HG03175 (cell line): ENCODE measurements around the gene ADAMTS5.

Experiments
- ATAC-seq: cut with Tn5 transposase; IDR thresholded peaks from one replicate; pipeline ENCODE4 v1.9.1; 2021; ENCODE audit warnings: mild to moderate bottlenecking, moderate library complexity; ENCODE audit not compliant: unreplicated experiment

Gene ADAMTS5

DNA sequence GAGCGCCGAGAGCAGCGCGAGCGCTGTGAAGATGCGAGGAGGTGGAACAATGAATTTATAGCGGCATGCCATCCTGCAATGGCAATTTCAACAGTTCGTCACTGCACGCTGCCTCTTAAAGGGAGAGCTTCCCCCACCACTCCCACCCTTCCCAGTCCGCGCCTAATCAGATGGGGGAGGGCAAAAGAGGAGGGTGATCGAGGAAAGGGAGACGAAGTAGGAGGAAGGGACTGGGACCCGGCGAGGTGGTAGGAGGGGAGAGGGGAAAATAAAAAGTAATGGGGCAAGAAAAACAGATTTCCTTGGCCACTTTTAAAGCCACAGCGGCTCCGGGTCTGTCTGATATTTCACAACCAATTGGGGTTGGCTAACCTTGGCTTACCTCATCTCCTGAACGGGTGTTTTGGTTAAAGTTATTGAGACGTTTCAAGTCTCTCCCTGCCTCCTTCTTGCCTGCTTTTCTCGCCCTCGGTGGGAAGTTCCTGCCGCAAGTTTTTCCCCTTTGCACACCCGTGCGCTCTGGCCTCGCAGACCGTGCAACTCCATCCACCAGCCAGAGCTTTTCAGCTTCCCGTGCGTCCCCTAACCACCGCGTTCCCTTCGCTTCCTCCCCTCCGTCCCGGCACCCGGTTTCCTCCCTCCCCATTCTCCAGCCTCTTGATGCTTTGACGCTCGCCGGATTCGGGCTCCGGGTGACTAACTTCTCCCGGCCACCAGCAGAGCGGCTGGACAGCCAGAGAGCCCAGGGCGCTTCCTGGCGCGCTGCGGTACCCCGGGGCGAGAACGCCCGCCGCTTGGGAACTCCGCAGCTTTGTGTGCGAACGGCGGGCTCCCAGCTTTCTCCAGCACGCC is at the start of gene ADAMTS5:
Gene ADAMTS5 (minus strand): TSS at position 27 of the 852 bp plus-strand sequence. CDS start 697 bp downstream, outside the sequence.
- ATAC-seq: no peak

DNA sequence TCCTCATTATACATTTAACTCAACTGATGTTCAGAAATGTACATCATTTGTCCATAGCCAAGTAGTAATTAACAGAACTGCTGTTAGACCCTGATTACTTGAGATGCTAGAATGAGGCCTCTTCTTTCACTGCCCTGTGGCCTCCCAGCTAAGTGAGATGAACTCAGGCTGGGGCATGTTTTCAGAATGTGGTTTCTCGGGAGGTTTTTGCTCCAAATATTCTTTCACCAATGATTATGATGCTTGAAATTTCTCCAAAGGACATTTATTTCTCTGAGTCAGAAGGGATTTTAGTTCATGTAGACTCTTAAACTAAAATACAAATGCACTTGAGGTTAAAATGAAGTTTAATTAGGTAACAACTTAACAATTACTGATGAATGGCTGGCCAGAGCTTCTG is 34.6 kb upstream of the ADAMTS5 start:
- ATAC-seq: no peak

DNA sequence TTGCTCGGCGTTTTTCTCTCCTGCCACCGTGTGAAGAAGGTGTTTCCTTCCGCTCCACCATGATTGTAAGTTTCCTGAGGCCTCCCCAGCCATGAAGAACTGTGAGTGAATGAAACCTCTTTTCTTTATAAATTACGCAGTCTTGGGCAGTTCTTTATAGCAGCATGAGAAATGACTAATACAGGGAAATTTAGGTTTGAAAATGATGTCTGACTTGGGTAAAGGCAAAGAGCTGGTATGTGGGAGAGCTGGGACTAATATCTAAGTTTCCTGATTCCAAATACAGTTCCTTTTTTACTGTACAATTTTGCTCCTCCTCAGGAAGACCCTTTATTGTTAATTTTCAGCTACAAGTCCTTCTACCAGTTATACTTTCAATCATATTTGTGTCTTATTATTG is 16.7 kb upstream of the ADAMTS5 start:
- no peak for ATAC-seq

DNA sequence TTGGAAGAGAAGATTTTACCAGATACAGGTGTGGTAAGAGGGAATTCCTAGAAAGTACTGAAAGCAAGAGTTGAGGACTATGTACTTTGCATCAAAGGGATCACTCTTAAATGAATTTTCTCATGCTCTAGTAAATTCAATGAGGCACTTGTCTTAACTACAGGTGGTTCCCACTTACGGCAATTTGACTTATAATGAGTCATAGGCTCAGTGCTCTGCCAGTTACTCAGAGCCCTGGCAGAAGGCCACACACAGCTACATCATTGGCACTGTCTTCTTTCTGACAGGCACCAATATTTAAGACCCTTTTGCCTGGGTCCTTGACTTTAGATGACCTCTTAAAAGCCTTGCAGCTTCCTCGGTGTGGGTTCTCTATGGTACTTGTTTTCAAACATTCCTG is 15.9 kb upstream of the ADAMTS5 start:
- no peak for ATAC-seq

GRCh38 chr21:26977746-26978145 is 10.9 kb upstream of the ADAMTS5 start:
- no peak for ATAC-seq

GRCh38 chr21:26973226-26973625 is 6.3 kb upstream of the ADAMTS5 start:
- ATAC-seq: no peak

DNA sequence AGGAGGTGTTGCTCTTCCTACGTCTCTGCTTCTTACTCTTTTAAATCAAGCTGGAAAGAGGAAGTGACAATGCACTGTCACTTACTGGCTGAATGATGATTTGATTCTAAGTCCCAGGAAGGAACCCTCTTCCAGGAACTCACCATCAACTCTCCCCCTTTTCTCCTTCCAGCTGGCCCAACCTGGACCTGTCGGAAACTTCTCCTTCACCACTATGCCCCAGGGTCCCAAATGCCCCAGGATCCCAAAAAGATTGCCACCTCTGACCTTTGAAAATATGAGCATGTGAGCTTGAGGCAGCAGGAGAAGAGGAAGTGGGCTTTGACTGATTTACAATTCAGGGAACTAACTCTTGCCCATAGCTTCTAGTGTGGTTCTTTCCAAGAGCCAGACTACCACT is 5.3 kb upstream of the ADAMTS5 start:
- ATAC-seq: no peak

GRCh38 chr21:26969971-26970725 is 3.3 kb upstream of the ADAMTS5 start:
- no peak for ATAC-seq

DNA sequence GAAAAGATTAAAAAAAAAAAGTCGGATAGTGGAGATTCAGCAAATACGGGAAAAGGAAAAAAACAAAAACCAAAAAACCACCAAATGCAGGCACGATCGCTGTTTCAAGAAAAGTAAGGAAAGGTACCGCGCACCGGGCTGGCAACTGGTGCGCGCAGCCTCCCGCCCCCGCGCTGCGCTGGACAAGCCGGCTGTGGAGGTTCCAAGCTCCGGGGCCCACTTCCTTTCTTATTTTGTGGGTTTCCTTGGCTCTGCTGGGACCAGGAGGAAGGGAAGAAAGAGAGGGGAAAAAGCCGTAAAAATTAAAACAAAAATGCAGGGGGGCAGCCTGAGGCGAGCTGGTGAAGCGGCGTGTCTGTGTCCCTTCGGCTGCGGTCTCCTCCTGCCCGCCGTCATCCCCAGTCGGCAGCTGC is 233 bp downstream of the ADAMTS5 start:
- ATAC-seq: no peak

DNA sequence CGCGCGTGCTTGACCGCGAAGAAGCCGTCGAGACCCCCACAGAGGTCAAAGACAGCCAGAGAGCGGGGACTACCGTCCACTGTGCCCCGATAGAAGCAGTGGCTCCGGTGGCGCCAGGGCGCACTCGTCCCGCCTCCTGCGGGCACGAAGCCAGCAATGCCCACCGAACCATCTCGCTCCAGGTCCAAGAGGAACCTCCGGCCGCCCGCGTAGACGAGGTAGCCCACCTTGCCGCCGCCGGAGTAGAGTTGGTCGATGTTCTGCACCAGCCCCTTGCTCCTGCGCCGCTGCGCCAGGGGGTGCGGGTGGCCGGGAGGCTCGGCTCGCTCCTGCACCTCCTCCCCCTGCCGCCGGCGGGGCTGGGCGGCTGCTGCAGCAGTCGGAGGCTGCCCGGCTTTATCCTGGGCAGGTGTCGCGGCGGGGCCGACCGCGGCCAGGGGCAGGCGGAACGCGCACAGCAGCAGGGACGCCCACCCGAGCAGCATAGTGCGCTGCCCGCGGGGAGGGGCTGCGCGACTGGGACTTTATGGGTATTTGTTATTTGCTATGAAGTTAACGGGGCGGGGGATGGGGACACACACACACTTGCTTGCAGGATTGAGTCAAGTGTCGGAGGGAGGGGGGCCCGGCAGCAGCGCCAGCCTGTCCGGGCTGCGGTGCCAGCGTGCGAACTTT is 844 bp downstream of the ADAMTS5 start:
- no peak for ATAC-seq

GRCh38 chr21:26965040-26965906 is 1.6 kb downstream of the ADAMTS5 start:
- ATAC-seq: no peak

DNA sequence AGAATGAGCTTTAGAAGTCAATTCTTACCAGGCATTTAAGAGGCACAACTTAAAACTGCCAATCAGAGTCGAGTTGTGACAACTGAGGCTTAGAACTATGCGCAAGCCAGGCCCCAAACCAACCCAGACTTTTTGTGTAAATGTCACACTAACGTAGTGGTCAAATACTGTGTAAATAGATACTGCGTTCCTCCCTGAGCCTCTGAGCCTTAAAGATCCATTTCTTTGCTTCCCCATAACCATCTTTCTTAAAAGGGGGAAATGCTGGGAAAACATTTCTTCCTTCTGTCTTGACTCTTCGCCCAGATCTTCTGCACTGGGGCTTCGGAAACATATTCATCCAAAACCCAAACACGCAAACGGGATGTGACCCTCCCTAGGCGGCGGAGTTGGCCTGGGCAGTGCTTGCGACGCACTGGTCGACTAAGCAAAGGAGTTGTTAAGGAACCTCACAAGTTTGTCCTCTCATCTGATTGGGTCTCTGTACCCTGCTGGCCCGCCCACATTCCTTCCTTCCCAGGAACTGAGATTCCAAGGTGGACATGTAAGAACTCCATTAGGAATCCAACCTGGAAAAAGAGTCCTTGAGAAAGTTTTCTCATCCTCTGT is 2.6 kb downstream of the ADAMTS5 start:
- ATAC-seq: no peak

GRCh38 chr21:26962621-26963181 is 4.2 kb downstream of the ADAMTS5 start:
- no peak for ATAC-seq

DNA sequence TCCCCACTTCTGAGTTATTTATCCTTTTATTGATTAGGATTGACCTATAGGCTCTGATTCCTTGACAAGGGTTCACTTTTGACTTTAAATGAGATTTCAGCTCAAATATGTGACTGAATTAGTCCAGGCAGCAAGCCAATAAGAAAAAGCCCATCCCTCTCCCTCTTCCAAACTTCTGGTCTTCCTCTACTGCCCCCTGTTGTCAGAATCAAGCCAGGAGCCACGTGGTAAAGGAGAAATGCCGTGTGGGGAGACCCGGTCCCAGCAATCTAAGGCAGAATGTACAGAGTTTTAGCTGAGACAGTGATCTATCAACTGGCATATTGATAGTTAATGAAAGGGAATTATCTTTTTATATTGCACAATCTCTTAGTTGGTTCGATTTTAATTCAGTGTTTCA is 5.2 kb downstream of the ADAMTS5 start:
- no peak for ATAC-seq

DNA sequence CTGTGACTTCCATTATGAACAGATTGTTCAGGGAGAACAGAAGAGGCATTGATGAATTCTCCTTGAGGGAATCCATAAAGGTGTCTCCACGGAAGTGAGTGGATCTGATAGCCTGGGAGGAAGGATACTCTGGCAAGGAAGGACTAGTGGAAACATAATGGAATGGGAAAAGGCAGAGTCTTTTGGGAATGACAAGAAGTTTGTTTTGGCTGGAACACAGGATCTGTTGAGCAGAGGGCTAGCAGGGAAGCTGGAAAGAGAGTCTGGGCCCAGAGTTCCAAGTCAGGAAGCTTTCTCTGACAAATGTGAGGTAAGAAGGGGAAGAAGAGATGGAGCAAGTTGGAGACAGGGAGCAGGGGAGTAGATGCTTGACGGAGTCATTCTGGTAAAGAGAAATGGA is 8.1 kb downstream of the ADAMTS5 start:
- no peak for ATAC-seq

DNA sequence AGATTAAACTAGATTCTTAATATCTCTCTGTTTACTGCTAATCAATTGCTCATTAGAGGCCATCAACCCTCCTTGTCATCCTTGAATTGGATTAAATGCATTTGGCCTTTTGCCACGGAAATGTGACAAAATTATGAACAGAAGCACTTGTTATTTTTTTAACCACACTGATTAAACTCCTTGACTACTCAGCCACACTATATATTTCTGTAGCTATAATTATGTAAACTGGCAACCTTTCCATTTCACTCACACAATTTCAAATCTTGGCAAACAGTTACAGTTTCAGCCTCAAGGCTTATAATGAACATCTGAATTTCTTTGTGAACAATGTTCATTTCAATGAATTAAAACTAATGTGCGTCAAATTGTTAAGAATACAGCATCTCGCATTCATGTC is 10.1 kb downstream of the ADAMTS5 start:
- ATAC-seq: no peak

- ATAC-seq: no peak
These were observed 10.7 kb downstream of the ADAMTS5 start for GRCh38 chr21:26956216-26956615.

DNA sequence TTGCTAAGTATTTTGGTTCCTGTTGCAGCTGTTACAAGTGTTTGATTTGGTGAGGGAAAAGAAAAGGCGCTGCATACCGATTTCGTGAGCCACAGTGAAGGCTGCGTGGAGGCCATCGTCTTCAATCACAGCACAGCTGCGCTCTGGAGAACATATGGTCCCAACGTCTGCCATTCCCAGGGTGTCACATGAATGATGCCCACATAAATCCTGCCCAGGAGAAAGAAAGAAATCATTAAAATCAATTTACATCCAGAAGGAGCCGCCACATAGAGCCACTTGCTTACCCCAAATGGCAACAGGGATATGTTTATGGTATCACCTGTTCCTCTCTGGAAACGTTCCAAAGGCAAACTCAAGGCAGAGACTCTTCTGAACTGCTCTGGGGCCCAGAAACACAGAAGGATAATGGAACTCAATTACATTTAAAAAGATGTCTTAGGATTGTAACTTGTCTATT is 12.2 kb downstream of the ADAMTS5 start:
- ATAC-seq: no peak

- ATAC-seq: no peak
These were observed 14.4 kb downstream of the ADAMTS5 start for GRCh38 chr21:26952374-26953066.
